CD4-positive, alpha-beta T cell (primary cell): Measurements from ENCODE around the gene FEN1. TPM values are rescaled to one million over a fixed set of nuclear protein-coding genes. Genes with fewer than 3 reads are reported as not detected.

Experiments used
- ATAC-seq: fragments of 200-7000 bp; cut with Tn5 transposase; one replicate; pipeline ENCODE4 v1.10.0; 2022; ENCODE audit warnings: mild to moderate bottlenecking; ENCODE audit not compliant: poor library complexity
- CTCF ChIA-PET: fragments of 350-600 bp; sonication (Branson Sonifier 250); formaldehyde crosslinking; loops from one replicate; lab custom pipeline; 2021; ENCODE audit warnings: antibody characterized with exemption, inconsistent platforms; lab: Charles Lee
- POLR2A ChIA-PET: fragments of 350-600 bp; sonication (Branson Sonifier 250); formaldehyde crosslinking; loops from one replicate; lab custom pipeline; 2021; ENCODE audit warnings: antibody characterized with exemption, inconsistent platforms; lab: Charles Lee
- DNase-seq, 14 experiments: peaks; one replicate each; pipeline ENCODE4 v3.0.0-alpha.2; 2013 to 2020; ENCODE audit warnings: mixed read lengths in 2 of 14
- H3K27ac ChIP-seq, 2 donors: one replicate each; pipeline versions ENCODE4 v1.5.1 to v1.7.0; 2013; ENCODE audit warnings: low read length in 2 of 2, low read depth in 1 of 2, mild to moderate bottlenecking in 1 of 2
- H3K27me3 ChIP-seq, 2 experiments: 1 replicate in 1 of 2; 2 replicates in 1 of 2; pipeline versions ENCODE4 v1.6.1 to v1.7.0; 2013; ENCODE audit warnings: low read length in 2 of 2, control low read depth in 1 of 2, mild to moderate bottlenecking in 1 of 2, moderate library complexity in 1 of 2; ENCODE audit not compliant: insufficient read depth in 2 of 2, control insufficient read depth in 1 of 2
- H3K36me3 ChIP-seq: one replicate; pipeline ENCODE4 v1.6.1; 2013; ENCODE audit warnings: low read length, control low read depth; ENCODE audit not compliant: insufficient read depth
- H3K4me1 ChIP-seq: one replicate; pipeline ENCODE4 v1.6.1; 2013; ENCODE audit warnings: low read length, control low read depth; ENCODE audit not compliant: insufficient read depth
- H3K4me3 ChIP-seq: one replicate; pipeline ENCODE4 v1.5.1; 2013; ENCODE audit warnings: mild to moderate bottlenecking, low read length, moderate library complexity
- H3K9me3 ChIP-seq, 2 experiments: 1 replicate in 1 of 2; 2 replicates in 1 of 2; pipeline versions ENCODE4 v1.6.1 to v1.7.0; 2013; ENCODE audit warnings: low read length in 2 of 2, mild to moderate bottlenecking in 2 of 2, control low read depth in 1 of 2, moderate library complexity in 1 of 2; ENCODE audit not compliant: control insufficient read depth in 1 of 2, insufficient read depth in 1 of 2
- H3K27ac Mint-ChIP-seq: one replicate; pipeline ENCODE4 v1.8.0; 2020; ENCODE audit warnings: mixed read lengths
- H3K27me3 Mint-ChIP-seq: one replicate; pipeline ENCODE4 v1.8.0; 2021; ENCODE audit warnings: mixed read lengths
- H3K36me3 Mint-ChIP-seq: one replicate; pipeline ENCODE4 v1.8.0; 2021; ENCODE audit warnings: low read depth, mixed read lengths
- H3K4me1 Mint-ChIP-seq: one replicate; pipeline ENCODE4 v1.8.0; 2021; ENCODE audit warnings: low read depth, mixed read lengths
- H3K4me3 Mint-ChIP-seq: one replicate; pipeline ENCODE4 v1.8.0; 2020; ENCODE audit warnings: mild to moderate bottlenecking, mixed read lengths
- H3K9me3 Mint-ChIP-seq: one replicate; pipeline ENCODE4 v1.8.0; 2020; ENCODE audit warnings: mixed read lengths
- intact Hi-C, 2 experiments: fragments of 100-400 bp; cut with DNase I in 1 of 2; cut with micrococcal nuclease in 1 of 2; formaldehyde crosslinking; loops; one replicate each; pipeline versions ENCODE4 v1.15.1 to v1.9.0; 2023 to 2025; cut with DNase I, micrococcal nuclease
- total RNA-seq, 174 experiments: library from RNA in 2 of 174; stranded (reverse) in 2 of 174; gene quantifications; one replicate each; pipeline ENCODE4 v1.2.3 and lab custom pipeline; 2021 to 2026
- TF ChIP-seq, protein P1 (sequence below): fragments of 200-600 bp; IDR thresholded peaks from one replicate; pipeline ENCODE4 v1.8.0; 2022; ENCODE audit warnings: antibody characterized with exemption, mild to moderate bottlenecking

The FEN1 gene
- total RNA-seq, 2 experiments from 2014 or later = 7.5 to 9.1 TPM

DNA sequence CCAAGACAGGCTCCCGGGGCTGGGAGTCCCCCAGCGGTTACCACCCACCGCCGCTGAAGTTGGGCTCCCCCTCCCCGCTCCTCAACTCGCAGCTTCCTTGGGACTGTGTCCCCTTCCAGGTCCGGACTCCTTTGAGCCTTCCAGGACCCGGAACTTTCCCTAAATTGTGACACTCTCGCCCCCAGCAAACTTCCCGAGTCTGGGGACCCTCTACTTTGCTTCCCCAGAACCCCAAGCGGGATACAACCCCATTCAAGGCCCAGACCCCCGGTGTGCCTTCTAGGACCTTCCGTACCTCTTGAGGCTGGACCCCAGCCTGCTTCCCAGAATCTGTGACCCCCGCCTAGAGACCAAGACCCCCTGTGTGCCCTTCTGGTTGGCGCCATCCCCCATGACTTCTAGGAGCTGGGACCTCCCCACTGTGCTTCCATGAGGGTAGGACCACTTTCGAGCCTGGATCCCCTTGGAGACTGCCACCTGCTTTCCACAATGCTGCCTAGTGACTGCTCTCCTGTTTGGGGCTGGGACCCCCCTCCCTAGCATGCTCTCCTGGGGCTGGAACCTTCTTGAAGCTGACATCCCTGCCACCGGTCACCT is 39.7 kb upstream of the FEN1 start:
- no peak for DNase-seq
- H3K4me1 Mint-ChIP-seq = peaks cover 10% of the 10 kb centered on the region
- H3K9me3 Mint-ChIP-seq = no peaks in the 10 kb centered on the region
- H3K4me3 Mint-ChIP-seq = peak overlapping the region; percentile 69
- no peaks in the 10 kb centered on the region for H3K36me3 Mint-ChIP-seq
- Histone ChIP-seq H3K4me1 (peaks cover 25% of the 10 kb centered on the region), H3K27me3 (peaks cover 20 to 21% of the 10 kb centered on the region in 2 experiments), H3K9me3 (peaks cover 0 to 9% of the 10 kb centered on the region in 2 experiments), H3K27ac (no peak overlapping the region), H3K36me3 (no peaks in the 10 kb centered on the region), H3K4me3 (peak overlapping the region; percentile 49)
- intact Hi-C loops = loop anchor here in 1 of 2 experiments (2.0 kb wide), 1 partner anchor 356 kb away; no protein-coding TSS in a partner anchor
- TF ChIP-seq, protein P1, sequence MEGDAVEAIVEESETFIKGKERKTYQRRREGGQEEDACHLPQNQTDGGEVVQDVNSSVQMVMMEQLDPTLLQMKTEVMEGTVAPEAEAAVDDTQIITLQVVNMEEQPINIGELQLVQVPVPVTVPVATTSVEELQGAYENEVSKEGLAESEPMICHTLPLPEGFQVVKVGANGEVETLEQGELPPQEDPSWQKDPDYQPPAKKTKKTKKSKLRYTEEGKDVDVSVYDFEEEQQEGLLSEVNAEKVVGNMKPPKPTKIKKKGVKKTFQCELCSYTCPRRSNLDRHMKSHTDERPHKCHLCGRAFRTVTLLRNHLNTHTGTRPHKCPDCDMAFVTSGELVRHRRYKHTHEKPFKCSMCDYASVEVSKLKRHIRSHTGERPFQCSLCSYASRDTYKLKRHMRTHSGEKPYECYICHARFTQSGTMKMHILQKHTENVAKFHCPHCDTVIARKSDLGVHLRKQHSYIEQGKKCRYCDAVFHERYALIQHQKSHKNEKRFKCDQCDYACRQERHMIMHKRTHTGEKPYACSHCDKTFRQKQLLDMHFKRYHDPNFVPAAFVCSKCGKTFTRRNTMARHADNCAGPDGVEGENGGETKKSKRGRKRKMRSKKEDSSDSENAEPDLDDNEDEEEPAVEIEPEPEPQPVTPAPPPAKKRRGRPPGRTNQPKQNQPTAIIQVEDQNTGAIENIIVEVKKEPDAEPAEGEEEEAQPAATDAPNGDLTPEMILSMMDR = no peak
- H3K27ac Mint-ChIP-seq = no peak overlapping the region
- CTCF ChIA-PET = interaction anchor here (1.1 kb wide), 1 partner anchor 44 kb away, joined by 3 read pairs; no protein-coding TSS in a partner anchor
- H3K27me3 Mint-ChIP-seq = peaks cover 41% of the 10 kb centered on the region
- peak; percentile 11 for ATAC-seq
- POLR2A ChIA-PET = no interaction called here

DNA sequence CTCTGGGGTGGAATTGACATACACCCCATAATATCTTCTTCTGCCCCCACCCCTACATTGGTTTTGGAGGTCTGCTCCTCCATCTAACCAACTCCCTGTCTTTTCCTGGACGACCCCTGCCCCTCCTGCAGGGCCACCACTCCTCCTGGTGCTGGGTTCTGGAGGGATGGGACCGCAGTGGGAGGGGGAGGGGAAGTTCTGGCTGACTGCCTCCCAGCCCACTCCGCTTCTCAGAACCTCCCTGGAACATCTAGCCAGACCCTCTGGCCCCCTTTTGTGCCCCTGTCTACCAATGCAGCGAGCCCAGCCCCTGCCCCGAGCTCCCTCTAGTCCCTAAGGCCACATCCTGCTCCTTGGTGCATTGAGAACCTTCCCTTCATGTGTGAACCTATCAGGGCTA is 39.0 kb upstream of the FEN1 start:
- H3K27ac Mint-ChIP-seq = no peak overlapping the region

DNA sequence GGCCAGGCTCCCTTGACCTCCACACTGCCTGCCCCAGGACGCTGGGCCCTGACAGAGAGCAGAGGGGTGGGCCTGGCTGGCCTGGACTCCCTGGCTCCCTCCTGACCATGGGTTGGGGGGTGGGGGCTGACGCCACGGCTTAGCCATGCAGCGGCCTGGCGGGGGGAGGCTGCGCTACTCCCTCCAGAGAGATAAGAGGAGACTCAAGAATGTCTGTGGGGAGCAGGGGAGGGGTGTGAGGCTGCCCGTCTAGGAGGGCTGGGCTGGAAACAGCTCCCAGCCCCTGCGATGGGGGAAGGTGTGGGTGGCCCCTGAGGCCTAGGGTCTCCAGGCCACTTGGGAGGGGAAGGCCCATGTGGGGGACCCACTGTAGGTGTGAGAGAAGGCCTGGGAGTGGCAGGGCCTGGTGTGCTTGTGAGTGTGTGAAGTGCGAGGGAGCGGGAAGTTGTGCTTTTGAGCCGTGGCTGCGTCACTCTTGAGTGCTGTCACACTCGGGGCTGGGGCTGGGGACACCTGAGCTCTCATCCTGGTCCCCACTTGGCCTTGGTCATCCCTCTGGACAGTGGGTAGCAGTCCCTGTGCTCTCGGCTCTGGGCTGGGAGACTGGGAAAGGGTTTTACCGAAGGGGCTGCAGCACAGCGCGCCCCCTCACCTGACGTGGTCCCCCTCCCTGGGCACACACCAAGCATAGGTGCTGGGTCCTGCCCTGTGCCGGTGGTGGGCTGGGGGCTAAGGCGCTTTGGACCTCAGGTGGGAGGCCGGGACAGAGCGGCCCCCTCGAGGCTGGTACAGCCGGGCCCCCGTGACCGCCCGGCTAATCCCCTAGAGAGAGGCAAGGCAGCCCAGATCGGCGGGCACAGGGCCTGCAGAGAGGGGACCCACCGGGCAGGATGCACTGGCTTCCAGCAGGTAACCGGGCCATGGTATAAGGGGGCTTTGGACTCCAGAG is 37.9 kb upstream of the FEN1 start:
- no peak overlapping the region for H3K4me3 ChIP-seq
- TF ChIP-seq, protein P1 = no peak
- peaks cover 25% of the 10 kb centered on the region for H3K4me1 ChIP-seq
- H3K4me1 Mint-ChIP-seq = peaks cover 10% of the 10 kb centered on the region
- no peaks in the 10 kb centered on the region for H3K9me3 Mint-ChIP-seq
- H3K4me3 Mint-ChIP-seq = no peak overlapping the region
- H3K27me3 Mint-ChIP-seq = peaks cover 29% of the 10 kb centered on the region
- peaks cover 11 to 13% of the 10 kb centered on the region in 2 experiments for H3K27me3 ChIP-seq
- no peak for DNase-seq
- no peak for ATAC-seq
- POLR2A ChIA-PET = no interaction called here
- H3K27ac Mint-ChIP-seq = no peak overlapping the region
- no peaks in the 10 kb centered on the region for H3K36me3 Mint-ChIP-seq
- H3K9me3 ChIP-seq = peaks cover 0 to 6% of the 10 kb centered on the region in 2 experiments
- intact Hi-C loops = no loop called here
- H3K27ac ChIP-seq = no peak overlapping the region
- CTCF ChIA-PET = no interaction called here
- H3K36me3 ChIP-seq = no peaks in the 10 kb centered on the region

More for the DNA sequence above, 39.0 kb upstream of the FEN1 start:
- Histone ChIP-seq H3K4me1 (peaks cover 25% of the 10 kb centered on the region), H3K4me3 (no peak overlapping the region), H3K27ac (no peak overlapping the region), H3K27me3 (peaks cover 19 to 20% of the 10 kb centered on the region in 2 experiments), H3K9me3 (peaks cover 0 to 9% of the 10 kb centered on the region in 2 experiments), H3K36me3 (no peaks in the 10 kb centered on the region)
- POLR2A ChIA-PET = no interaction called here
- Mint-ChIP-seq H3K4me1 (peaks cover 10% of the 10 kb centered on the region), H3K36me3 (no peaks in the 10 kb centered on the region), H3K4me3 (peak overlapping the region; percentile 69), H3K27me3 (peaks cover 40% of the 10 kb centered on the region), H3K9me3 (no peaks in the 10 kb centered on the region)
- TF ChIP-seq, protein P1 = no peak
- intact Hi-C loops = loop anchor here in 1 of 2 experiments (2.0 kb wide), 1 partner anchor 355 kb away; no protein-coding TSS in a partner anchor
- DNase-seq (no peak), ATAC-seq (no peak)
- CTCF ChIA-PET = interaction anchor here (1.1 kb wide), 1 partner anchor 44 kb away, joined by 3 read pairs; no protein-coding TSS in a partner anchor
